GM23248 (cell line): ENCODE results near the gene MEX3D.

Source experiments
- EZH2 ChIP-seq: fragments of 200-600 bp; sonication (generic); IDR thresholded peaks from 2 replicates; pipeline ENCODE4 v1.6.1; 2018; ENCODE audit warnings: antibody characterized with exemption, mild to moderate bottlenecking; ENCODE audit not compliant: insufficient read depth, poor library complexity, severe bottlenecking
- EZH2phosphoT487 ChIP-seq: fragments of 200-600 bp; sonication (generic); IDR thresholded peaks from 2 replicates; pipeline ENCODE4 v1.6.1; 2018; ENCODE audit warnings: antibody characterized with exemption, moderate library complexity, mild to moderate bottlenecking, low read depth; ENCODE audit not compliant: insufficient read depth

- no peak for TF ChIP-seq EZH2
- TF ChIP-seq EZH2phosphoT487 = no peak
Observed at GRCh38 chr19:1570836-1571235, 2.7 kb upstream of the MEX3D start.
